Endothelial cell of umbilical vein (primary cell): ENCODE results near the gene ME3. TPM values are rescaled to one million over a fixed set of nuclear protein-coding genes. Genes with fewer than 3 reads are reported as not detected.

Source experiments
- BruUV-seq: library from RNA; stranded (reverse); fragments of 400-500 nt; replicated peaks from 2 replicates; lab custom pipeline; 2021; lab: Mats Ljungman, UMichigan
- CTCF ChIA-PET: fragments of 300-600, 350-600 bp; sonication (Branson Sonifier 250); formaldehyde crosslinking; loops from one replicate; lab custom pipeline; 2021; ENCODE audit warnings: antibody characterized with exemption, inconsistent platforms; lab: Charles Lee
- POLR2A ChIA-PET: fragments of 300-600, 350-600 bp; sonication (Branson Sonifier 250); formaldehyde crosslinking; loops from one replicate; lab custom pipeline; 2021; ENCODE audit warnings: antibody characterized with exemption, inconsistent platforms; lab: Charles Lee
- DNase-seq: peaks from one replicate; pipeline ENCODE4 v3.0.0-alpha.2; 2011; ENCODE audit warnings: low read depth, low spot score
- FAIRE-seq: peaks from 2 replicates; lab custom pipeline; 2011; peaks lifted over from hg19 to GRCh38; lab: Jason Lieb, UNC
- H2AFZ ChIP-seq: 2 replicates; pipeline ENCODE4 v1.6.0; 2012; ENCODE audit warnings: low read depth, low read length, control low read depth, inconsistent platforms
- H3K27ac ChIP-seq: 2 replicates; pipeline ENCODE4 v1.5.1; 2011; ENCODE audit warnings: low read depth, mild to moderate bottlenecking, control low read depth, low read length, moderate library complexity; ENCODE audit not compliant: insufficient read depth
- H3K27me3 ChIP-seq, 2 experiments: 2 replicates each; pipeline versions ENCODE4 v1.6.0 to v1.6.1; 2011; ENCODE audit warnings: low read length in 2 of 2, mixed read lengths in 1 of 2; ENCODE audit not compliant: control insufficient read depth in 2 of 2, insufficient read depth in 2 of 2
- H3K36me3 ChIP-seq, 2 experiments: 2 replicates in 1 of 2; 3 replicates in 1 of 2; pipeline ENCODE4 v1.5.1; 2011; ENCODE audit warnings: low read length in 2 of 2, mild to moderate bottlenecking in 1 of 2, moderate library complexity in 1 of 2; ENCODE audit not compliant: control insufficient read depth in 2 of 2, insufficient read depth in 2 of 2; ENCODE audit errors: extremely low read depth in 1 of 2
- H3K4me1 ChIP-seq: 3 replicates; pipeline ENCODE4 v1.5.1; 2011; ENCODE audit warnings: mild to moderate bottlenecking, low read length; ENCODE audit not compliant: control insufficient read depth, insufficient read depth; ENCODE audit errors: extremely low read depth
- H3K4me2 ChIP-seq: 2 replicates; pipeline ENCODE4 v1.6.1; 2011; ENCODE audit warnings: low read length, control low read depth, mixed read lengths; ENCODE audit not compliant: insufficient read depth
- H3K4me3 ChIP-seq, 3 experiments: fragments of 200-600 bp in 1 of 3; sonication (generic), shearing (Covaris generic) in 1 of 3; replicated peaks in 1 of 3; 2 replicates each; pipeline ENCODE4 v1.5.1; 2011 to 2016; ENCODE audit warnings: control low read depth in 3 of 3, low read length in 3 of 3, mild to moderate bottlenecking in 2 of 3, inconsistent platforms in 1 of 3, low read depth in 1 of 3, moderate library complexity in 1 of 3; ENCODE audit not compliant: insufficient read depth in 1 of 3
- H3K79me2 ChIP-seq: 2 replicates; pipeline ENCODE4 v1.6.0; 2012; ENCODE audit warnings: low read length, inconsistent platforms; ENCODE audit not compliant: control insufficient read depth, insufficient read depth
- H3K9ac ChIP-seq: replicated peaks from 2 replicates; pipeline ENCODE3; 2011; ENCODE audit warnings: low read length, control low read depth; ENCODE audit not compliant: insufficient read depth; ENCODE audit errors: extremely low read depth
- H3K9me1 ChIP-seq: replicated peaks from 3 replicates; pipeline ENCODE4 v1.6.0; 2011; ENCODE audit warnings: mild to moderate bottlenecking, low read length; ENCODE audit not compliant: control insufficient read depth, insufficient read depth; ENCODE audit errors: extremely low read depth
- H3K9me3 ChIP-seq: replicated peaks from 2 replicates; pipeline ENCODE4 v1.5.1; 2012; ENCODE audit warnings: low read length, inconsistent platforms; ENCODE audit not compliant: control insufficient read depth, insufficient read depth
- H4K20me1 ChIP-seq: replicated peaks from 2 replicates; pipeline ENCODE3; 2011; ENCODE audit warnings: mild to moderate bottlenecking, low read length; ENCODE audit not compliant: control insufficient read depth, insufficient read depth; ENCODE audit errors: extremely low read depth
- CTCF ChIP-seq, 2 donors: IDR thresholded peaks; 1 replicate in 1 of 2; 2 replicates in 1 of 2; pipeline ENCODE4 v1.5.1; 2011; ENCODE audit warnings: low read length in 2 of 2, mild to moderate bottlenecking in 2 of 2, moderate library complexity in 2 of 2, control low read depth in 1 of 2, inconsistent platforms in 1 of 2, low read depth in 1 of 2; ENCODE audit not compliant: insufficient read depth in 1 of 2; ENCODE audit errors: extremely low read depth in 1 of 2
- EZH2 ChIP-seq: IDR thresholded peaks from 2 replicates; pipeline ENCODE4 v1.6.1; 2012; ENCODE audit warnings: borderline replicate concordance, low read depth, mild to moderate bottlenecking, moderate library complexity, low read length, inconsistent platforms; ENCODE audit not compliant: severe bottlenecking
- FOS ChIP-seq: IDR thresholded peaks from 2 replicates; pipeline ENCODE4 v1.6.1; 2011; ENCODE audit warnings: mild to moderate bottlenecking, low read length, moderate library complexity, borderline replicate concordance; ENCODE audit not compliant: insufficient read depth
- GATA2 ChIP-seq: IDR thresholded peaks from 2 replicates; pipeline ENCODE4 v1.7.0; 2011; ENCODE audit warnings: low read depth, mild to moderate bottlenecking, moderate library complexity, mixed read lengths, low read length; ENCODE audit not compliant: insufficient read length, insufficient read depth
- JUN ChIP-seq: IDR thresholded peaks from 2 replicates; pipeline ENCODE4 v1.6.1; 2011; ENCODE audit warnings: borderline replicate concordance, low read depth; ENCODE audit not compliant: insufficient read length, insufficient read depth
- MAX ChIP-seq: IDR thresholded peaks from 2 replicates; pipeline ENCODE4 v1.6.1; 2011; ENCODE audit not compliant: insufficient read depth, insufficient read length
- MYC ChIP-seq: IDR thresholded peaks from one replicate; pipeline ENCODE4 v1.6.1; 2011; ENCODE audit warnings: mild to moderate bottlenecking, low read depth, low read length
- POLR2A ChIP-seq: IDR thresholded peaks from 2 replicates; pipeline ENCODE4 v1.6.1; 2012; ENCODE audit warnings: low read depth, mild to moderate bottlenecking, control low read depth, low read length
- POLR2AphosphoS5 ChIP-seq: IDR thresholded peaks from 2 replicates; pipeline ENCODE4 v1.6.1; 2012; ENCODE audit warnings: low read depth, mild to moderate bottlenecking, control low read depth, low read length, moderate library complexity; ENCODE audit not compliant: insufficient read depth
- dilution Hi-C: fragments of 300-500 bp; cut with MboI; formaldehyde crosslinking; loops from one replicate; pipeline ENCODE4 v1.15.0; 2019; ENCODE audit warnings: low sequenced_read_pairs; ENCODE audit not compliant: extremely low pct_ligation_motif_present
- intact Hi-C: fragments of 100-400 bp; cut with micrococcal nuclease; formaldehyde crosslinking; loops from one replicate; pipeline ENCODE4 v1.10.0; 2022
- polyA plus RNA-seq, 4 experiments: library from polyadenylated mRNA; depleted of rRNA in 3 of 4; stranded (reverse) in 3 of 4; unstranded in 1 of 4; fragments of >200 nt; gene quantifications; 2 replicates each; pipeline versions ENCODE4 v1.2.1 to v1.2.3, GENCODE V29; 2011 to 2012; ENCODE audit warnings: missing spikeins in 1 of 4
- total RNA-seq: library from RNA; stranded (reverse); gene quantifications from 2 replicates; pipeline ENCODE4 v1.2.3, GENCODE V29; 2021

ME3 gene
- total and polyA plus RNA-seq, 2 donors (not counting 3 experiments of a cell fraction or from before 2014, with no cell fraction given): 26.9 to 30.4 TPM

- TF ChIP-seq JUN (no peak), EZH2 (no peak), MYC (no peak), POLR2AphosphoS5 (no peak), GATA2 (no peak), CTCF (IDR thresholded peaks at IDR 0.05; ENCODE audit: extremely low read depth in 1 of 2, insufficient read depth in 1 of 2, low read depth in 1 of 2, low read length in 2 of 2) (no peak), POLR2A (no peak), FOS (no peak), MAX (no peak)
- H4K20me1 ChIP-seq: no peaks in the 10 kb centered on the region
- intact Hi-C loops (loop anchor here (5.0 kb wide), 3 partner anchors 148 to 223 kb away; partner anchors contain the start of gene PRSS23), dilution Hi-C loops (loop anchor here (25.0 kb wide), 1 partner anchor 107 kb away; no protein-coding TSS in a partner anchor)
- no peaks in the 10 kb centered on the region for H3K9me3 ChIP-seq
- FAIRE-seq (no peak), DNase-seq (peak; percentile 34)
- H3K36me3 ChIP-seq: no peaks in the 10 kb centered on the region
- no peak overlapping the region for H3K9ac ChIP-seq
- BruUV-seq: no TSS peak
- CTCF ChIA-PET: interaction anchor here (7.0 kb wide), 1 partner anchor 12 kb away, joined by 67 read pairs; no protein-coding TSS in a partner anchor
- H3K27me3 ChIP-seq: no peaks in the 10 kb centered on the region
- H2AFZ ChIP-seq: no peak overlapping the region
- H3K4me2 ChIP-seq: no peak overlapping the region
- H3K4me1 ChIP-seq: peaks cover 49% of the 10 kb centered on the region
- no peaks in the 10 kb centered on the region for H3K79me2 ChIP-seq
- no peak overlapping the region for H3K4me3 ChIP-seq
- H3K9me1 ChIP-seq: no peaks in the 10 kb centered on the region
- H3K27ac ChIP-seq: peak overlapping the region; percentile 21
- POLR2A ChIA-PET: interaction anchor here (1.2 kb wide), 1 partner anchor 79 kb away, joined by 3 read pairs; no protein-coding TSS in a partner anchor
Measured at GRCh38 chr11:86594746-86595145, 77.7 kb downstream of the ME3 start.
